DMS114 treated with DMSO at 0.1 percent for 48 hours (cell line): Measurements from ENCODE around the gene HRH4.

ENCODE experiments used
- DNase-seq: peaks from one replicate; lab custom pipeline; 2025; ENCODE audit not compliant: unreplicated experiment; lab: John Stamatoyannopoulos, UW

HRH4 gene

DNA sequence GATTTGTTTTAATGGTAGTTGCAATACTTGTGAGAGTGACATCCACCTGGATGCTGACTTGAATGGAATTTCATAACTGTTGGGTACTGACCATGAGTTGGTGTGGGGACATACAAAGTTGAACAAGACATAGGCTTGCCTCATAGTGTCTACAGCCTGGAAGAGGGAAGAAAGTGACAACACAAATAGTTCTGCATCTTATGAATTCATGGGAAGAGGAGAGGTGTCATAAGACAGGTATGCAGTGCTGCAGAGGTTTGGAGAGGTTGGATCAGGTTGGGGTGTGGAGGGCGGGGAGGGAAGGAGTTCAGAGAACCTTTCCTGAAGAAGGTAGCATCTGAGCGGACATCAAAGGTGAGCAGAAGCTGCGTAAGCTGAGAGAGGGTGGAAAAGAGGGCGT, 44.0 kb downstream of the HRH4 start:
- DNase-seq = no peak

DNA sequence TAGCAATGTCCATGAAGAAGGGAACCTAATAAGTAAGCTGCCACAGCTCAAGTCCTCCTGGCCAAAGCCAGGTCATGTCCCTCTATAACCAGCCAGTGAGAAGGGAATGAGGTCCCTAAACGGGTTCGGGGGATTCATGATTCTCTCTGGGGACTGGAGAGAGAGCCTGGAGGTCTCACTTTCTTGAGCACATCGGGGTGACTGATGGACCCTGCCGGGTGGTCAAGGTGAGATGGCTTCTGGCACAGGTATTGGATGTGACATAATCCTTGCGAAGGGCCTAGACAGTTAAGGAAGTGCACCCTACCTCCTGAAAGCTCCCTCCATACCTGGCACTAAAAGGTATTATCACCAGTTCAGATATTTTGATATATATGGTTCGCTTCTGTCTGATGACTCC, 45.7 kb downstream of the HRH4 start:
- no peak for DNase-seq

DNA sequence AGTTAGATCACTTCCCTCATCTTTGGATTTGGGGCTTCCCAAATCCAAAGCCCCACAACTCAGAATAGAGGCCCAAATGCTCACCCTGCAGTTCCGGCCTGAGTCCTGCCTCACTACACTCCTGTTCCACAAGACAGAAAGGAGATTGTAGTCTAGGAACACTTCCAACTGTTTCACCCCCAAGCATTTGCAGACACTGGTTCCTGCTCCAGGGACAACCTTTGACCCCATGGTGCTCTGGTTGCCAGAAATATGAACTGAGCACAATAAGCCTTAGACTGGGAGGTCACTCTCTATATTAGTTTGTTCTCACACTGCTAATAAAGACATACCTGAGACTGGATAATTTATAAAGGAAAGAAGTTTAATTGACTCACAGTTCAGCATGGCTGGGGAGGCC, 49.0 kb downstream of the HRH4 start:
- no peak for DNase-seq

DNA sequence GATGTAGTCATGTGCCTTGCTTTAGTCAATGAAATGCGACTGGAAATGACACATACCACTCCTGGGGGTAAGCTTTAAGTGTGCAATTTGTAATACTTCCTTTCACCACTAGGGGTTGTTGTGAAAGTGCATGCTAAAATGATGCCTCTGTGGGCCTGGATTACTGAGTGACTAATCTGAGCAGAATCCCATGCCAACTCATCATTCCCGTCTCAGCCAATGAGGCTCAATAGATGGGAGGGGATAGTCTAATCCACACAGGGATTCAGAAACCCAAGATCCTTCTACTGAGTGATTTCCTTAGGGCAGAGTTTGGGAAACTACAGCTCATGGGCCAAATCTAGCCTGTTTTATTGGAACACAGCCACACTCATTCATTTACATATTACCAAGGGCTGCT, 54.0 kb downstream of the HRH4 start:
- no peak for DNase-seq

DNA sequence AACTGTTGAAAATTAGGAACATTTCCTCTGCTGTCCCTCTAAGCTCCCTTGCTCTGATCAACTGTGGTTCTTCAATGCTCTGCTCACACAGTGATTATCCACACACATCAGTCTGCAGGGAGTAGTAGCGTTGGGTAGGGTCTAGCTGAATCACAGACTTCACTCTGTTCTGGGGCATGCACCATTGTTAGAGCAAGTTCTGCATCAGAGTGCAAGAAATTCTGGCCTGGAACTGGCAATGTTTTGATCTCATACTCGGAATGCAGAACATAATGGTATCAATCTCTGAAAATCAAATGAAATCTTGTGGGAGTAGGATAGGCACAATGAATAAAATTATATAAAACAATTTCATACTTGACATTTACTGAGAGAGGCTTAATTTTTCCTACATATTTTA, 55.3 kb downstream of the HRH4 start:
- no peak for DNase-seq

DNA sequence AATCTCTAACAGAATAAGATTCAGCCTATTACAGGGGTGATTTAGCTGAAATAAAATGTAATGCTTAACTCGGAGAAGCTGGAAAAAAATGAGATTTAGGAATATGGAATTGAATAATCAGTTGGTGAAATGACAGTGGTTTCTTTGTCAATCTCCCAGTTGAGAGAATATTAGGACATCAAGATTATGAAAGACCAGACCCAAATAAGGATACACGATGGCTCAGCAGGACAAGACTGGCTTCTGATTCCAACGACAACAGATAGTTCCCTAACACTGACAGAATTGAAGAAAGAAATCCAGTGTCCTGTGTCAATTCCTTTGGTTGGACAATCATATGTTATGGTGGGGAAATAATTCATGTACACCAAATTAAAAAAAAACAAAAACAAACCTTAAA, 55.8 kb downstream of the HRH4 start:
- no peak for DNase-seq

DNA sequence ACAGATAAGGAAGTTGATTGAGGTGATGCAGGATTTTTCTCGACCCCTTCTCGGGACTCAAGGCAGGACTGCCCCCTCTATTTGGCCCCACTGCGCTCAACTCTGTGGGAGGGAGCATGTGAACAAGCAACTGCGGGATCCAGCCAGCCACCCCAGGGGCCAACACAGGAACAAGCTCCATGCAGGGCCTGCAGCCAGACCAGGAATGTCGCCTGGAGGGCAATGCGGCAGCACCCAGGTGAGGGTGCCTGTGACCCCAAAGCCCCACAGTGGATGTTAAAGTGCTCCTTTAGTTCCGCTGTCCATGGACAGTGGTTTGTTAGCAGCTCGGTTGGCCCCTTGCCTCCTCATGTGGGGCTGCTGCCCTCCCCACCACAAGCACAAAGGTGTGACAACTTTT, 57.1 kb downstream of the HRH4 start:
- DNase-seq = no peak

DNA sequence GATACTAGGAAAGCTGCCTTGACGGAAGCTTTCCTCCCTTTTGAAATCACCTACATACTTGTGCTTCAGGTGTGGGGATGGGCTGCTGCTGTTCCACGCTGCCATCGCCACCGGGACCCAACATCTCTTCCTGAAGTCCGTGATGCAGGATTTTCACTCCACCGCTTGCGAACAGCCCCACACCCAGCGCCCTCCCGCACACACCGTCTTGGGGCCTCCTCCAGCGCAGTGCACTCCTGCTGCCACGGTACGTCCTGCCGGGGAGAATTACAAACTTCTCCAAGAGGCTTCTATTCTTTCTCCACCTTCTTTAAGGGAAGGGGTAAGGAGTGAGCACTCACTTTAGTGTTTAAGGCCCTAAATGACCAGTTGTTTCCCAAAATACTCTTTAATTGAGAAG, 58.2 kb downstream of the HRH4 start:
- DNase-seq = no peak
